ENCODE data around the gene KRT39. TPM values are rescaled to one million over a fixed set of nuclear protein-coding genes. Genes with fewer than 3 reads are reported as not detected.

Gene KRT39
- total RNA-seq, 4 donors from 2014 or later: not detected

DNA sequence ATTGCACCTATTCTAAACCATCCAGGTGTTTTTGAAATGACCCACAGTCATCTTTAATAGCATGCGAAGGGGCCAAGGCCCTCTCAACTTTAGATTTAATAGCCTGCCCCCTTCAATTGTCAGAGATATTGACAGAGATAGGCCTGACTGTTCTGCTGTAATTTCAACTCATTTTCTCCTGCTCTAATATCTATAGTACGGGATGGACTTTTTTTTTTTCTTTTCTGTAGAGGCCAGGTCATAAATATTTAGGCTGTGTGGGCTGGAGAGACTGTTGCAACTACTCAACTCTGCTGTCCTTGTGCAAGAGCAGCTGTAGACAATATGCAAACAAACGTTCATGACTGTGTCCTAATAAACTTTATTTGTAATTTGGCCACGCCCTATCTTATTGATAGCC, 57.0 kb downstream of the KRT39 start:
- Histone ChIP-seq H3K4me1 (peaks cover 8 to 21% (median 9%) of the 10 kb centered on the region in 3 donors), H3K4me3 (no peak overlapping the region), H3K9me3 (no peaks in the 10 kb centered on the region), H3K27ac (peak overlapping the region; percentile 21 to 72 (median 52)), H3K27me3 (peaks cover 8% of the 10 kb centered on the region), H3K36me3 (no peaks in the 10 kb centered on the region)
- TF ChIP-seq, protein P1, sequence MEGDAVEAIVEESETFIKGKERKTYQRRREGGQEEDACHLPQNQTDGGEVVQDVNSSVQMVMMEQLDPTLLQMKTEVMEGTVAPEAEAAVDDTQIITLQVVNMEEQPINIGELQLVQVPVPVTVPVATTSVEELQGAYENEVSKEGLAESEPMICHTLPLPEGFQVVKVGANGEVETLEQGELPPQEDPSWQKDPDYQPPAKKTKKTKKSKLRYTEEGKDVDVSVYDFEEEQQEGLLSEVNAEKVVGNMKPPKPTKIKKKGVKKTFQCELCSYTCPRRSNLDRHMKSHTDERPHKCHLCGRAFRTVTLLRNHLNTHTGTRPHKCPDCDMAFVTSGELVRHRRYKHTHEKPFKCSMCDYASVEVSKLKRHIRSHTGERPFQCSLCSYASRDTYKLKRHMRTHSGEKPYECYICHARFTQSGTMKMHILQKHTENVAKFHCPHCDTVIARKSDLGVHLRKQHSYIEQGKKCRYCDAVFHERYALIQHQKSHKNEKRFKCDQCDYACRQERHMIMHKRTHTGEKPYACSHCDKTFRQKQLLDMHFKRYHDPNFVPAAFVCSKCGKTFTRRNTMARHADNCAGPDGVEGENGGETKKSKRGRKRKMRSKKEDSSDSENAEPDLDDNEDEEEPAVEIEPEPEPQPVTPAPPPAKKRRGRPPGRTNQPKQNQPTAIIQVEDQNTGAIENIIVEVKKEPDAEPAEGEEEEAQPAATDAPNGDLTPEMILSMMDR (IDR thresholded peaks at IDR 0.05): no peak
- TF ChIP-seq POLR2AphosphoS5 (IDR thresholded peaks at IDR 0.05) (no peak), EP300 (IDR thresholded peaks at IDR 0.05) (no peak), POLR2A (IDR thresholded peaks at IDR 0.05) (no peak)
- WGBS, 2 donors (ENCODE audit: low coverage in 1 of 2): 41 to 45% methylated on average over 4 of the region's 4 CpGs
- ATAC-seq: peak; percentile 42

DNA sequence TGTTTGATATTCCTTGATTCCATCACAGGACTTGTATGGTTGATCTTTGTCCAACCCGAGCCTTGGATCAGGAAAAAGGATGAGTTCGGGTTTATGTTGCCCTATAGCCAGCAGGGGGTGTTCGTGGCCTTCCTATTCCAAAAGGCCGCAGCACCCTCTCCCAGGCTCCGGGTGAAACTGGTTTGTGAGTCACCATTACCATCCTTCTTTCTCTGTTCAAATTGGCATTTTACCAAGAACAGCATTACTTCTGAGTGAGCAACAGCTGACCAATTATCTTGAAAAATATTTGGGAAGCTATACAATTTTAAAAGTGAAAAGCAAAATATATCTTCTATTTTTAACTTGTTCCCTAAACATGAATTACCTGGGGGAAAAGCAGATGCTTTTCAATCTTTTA, 57.4 kb downstream of the KRT39 start:
- H3K27ac ChIP-seq: peak overlapping the region in 3 of 4 donors; percentile 49 to 72 (median 56)
- 0% methylated on average over 5 of the region's 5 CpGs for WGBS, 2 donors (ENCODE audit: low coverage in 1 of 2)

More for the DNA sequence above, 57.4 kb downstream of the KRT39 start:
- TF ChIP-seq POLR2AphosphoS5 (IDR thresholded peaks at IDR 0.05): peak; percentile 56
- no peak for TF ChIP-seq POLR2A (IDR thresholded peaks at IDR 0.05)
- no peak for TF ChIP-seq EP300 (IDR thresholded peaks at IDR 0.05)
- TF ChIP-seq, protein P1 (IDR thresholded peaks at IDR 0.05): peak; percentile 63 to 85 (median 82)
- Histone ChIP-seq H3K4me1 (peaks cover 8 to 21% (median 9%) of the 10 kb centered on the region in 3 donors), H3K27me3 (peaks cover 10% of the 10 kb centered on the region), H3K9me3 (no peaks in the 10 kb centered on the region), H3K36me3 (no peaks in the 10 kb centered on the region), H3K4me3 (no peak overlapping the region)
- peak; percentile 90 for ATAC-seq

Small RNA genes within 50 kb of the gene (small RNA-seq; reads per million reads assigned to genes)
- 0 reads per million in 4 donors for gene KRTAP3-4P

Other genes with a start within 250 kb of the KRT39 start
- gene KRT25, start 211.6 kb downstream of the KRT39 start, total RNA-seq: not detected
- gene KRT26, start 194.7 kb downstream of the KRT39 start, total RNA-seq: not detected
- gene KRT27, start 184.4 kb downstream of the KRT39 start, total RNA-seq: not detected
- not detected for gene KRT28, start 167.0 kb downstream of the KRT39 start, total RNA-seq
- gene KRT10, start 144.3 kb downstream of the KRT39 start, total RNA-seq: 10 to 100 TPM in 3 of 4 donors, 1 to 10 TPM in 1; 5.1 to 14.3 (median 10.6) TPM
- not detected for gene KRT12, start 99.7 kb downstream of the KRT39 start, total RNA-seq
- not detected for gene KRT20, start 81.7 kb downstream of the KRT39 start, total RNA-seq
- gene KRT23, start 29.3 kb downstream of the KRT39 start, total RNA-seq: 1 to 10 TPM in 1 of 4 donors, not detected in 3; 6.1 TPM
- not detected for gene KRT40, start 17.4 kb upstream of the KRT39 start, total RNA-seq
- gene KRTAP3-3, start 27.2 kb upstream of the KRT39 start, total RNA-seq: not detected
- not detected for gene KRTAP3-2, start 33.0 kb upstream of the KRT39 start, total RNA-seq
- not detected for gene KRTAP3-1, start 42.2 kb upstream of the KRT39 start, total RNA-seq
- not detected for gene KRTAP1-5, start 60.3 kb upstream of the KRT39 start, total RNA-seq
- gene KRTAP1-4, start 63.2 kb upstream of the KRT39 start, total RNA-seq: not detected
- gene KRTAP1-3, start 67.9 kb upstream of the KRT39 start, total RNA-seq: not detected
- not detected for gene KRTAP1-1, start 74.5 kb upstream of the KRT39 start, total RNA-seq
- gene KRTAP2-1, start 80.4 kb upstream of the KRT39 start, total RNA-seq: not detected
- gene KRTAP2-2, start 88.3 kb upstream of the KRT39 start, total RNA-seq: not detected
- gene KRTAP2-3, start 93.2 kb upstream of the KRT39 start, total RNA-seq: not detected
- gene KRTAP2-4, start 98.9 kb upstream of the KRT39 start, total RNA-seq: not detected
- gene KRTAP4-7, start 117.2 kb upstream of the KRT39 start, total RNA-seq: not detected
- gene KRTAP4-8, start 131.2 kb upstream of the KRT39 start, total RNA-seq: not detected
- not detected for gene KRTAP4-16, start 135.3 kb upstream of the KRT39 start, total RNA-seq
- gene KRTAP4-9, start 138.4 kb upstream of the KRT39 start, total RNA-seq: not detected
- gene KRTAP4-11, start 151.4 kb upstream of the KRT39 start, total RNA-seq: not detected
- not detected for gene KRTAP4-12, start 157.2 kb upstream of the KRT39 start, total RNA-seq
- not detected for gene KRTAP4-6, start 173.6 kb upstream of the KRT39 start, total RNA-seq
- not detected for gene KRTAP4-5, start 182.9 kb upstream of the KRT39 start, total RNA-seq
- not detected for gene KRTAP4-4, start 193.8 kb upstream of the KRT39 start, total RNA-seq
- not detected for gene KRTAP4-3, start 201.3 kb upstream of the KRT39 start, total RNA-seq
- gene KRTAP4-2, start 211.3 kb upstream of the KRT39 start, total RNA-seq: not detected
- gene KRTAP4-1, start 218.0 kb upstream of the KRT39 start, total RNA-seq: not detected
- not detected for gene KRTAP9-1, start 222.9 kb upstream of the KRT39 start, total RNA-seq